Stimulated activated CD8-positive, alpha-beta memory T cell treated with anti-CD3 and anti-CD28 coated beads, Interleukin-7, amount 100 ng/mL, for 24 hours (primary cell): ENCODE results near the gene SLC39A1.
A peak's percentile ranks its signal among the peaks of the same experiment; 100 is the strongest.

Experiments used
- DNase-seq: peaks from one replicate; pipeline ENCODE4 v3.0.0-alpha.2; 2020; ENCODE audit warnings: low read depth

Gene SLC39A1

DNA sequence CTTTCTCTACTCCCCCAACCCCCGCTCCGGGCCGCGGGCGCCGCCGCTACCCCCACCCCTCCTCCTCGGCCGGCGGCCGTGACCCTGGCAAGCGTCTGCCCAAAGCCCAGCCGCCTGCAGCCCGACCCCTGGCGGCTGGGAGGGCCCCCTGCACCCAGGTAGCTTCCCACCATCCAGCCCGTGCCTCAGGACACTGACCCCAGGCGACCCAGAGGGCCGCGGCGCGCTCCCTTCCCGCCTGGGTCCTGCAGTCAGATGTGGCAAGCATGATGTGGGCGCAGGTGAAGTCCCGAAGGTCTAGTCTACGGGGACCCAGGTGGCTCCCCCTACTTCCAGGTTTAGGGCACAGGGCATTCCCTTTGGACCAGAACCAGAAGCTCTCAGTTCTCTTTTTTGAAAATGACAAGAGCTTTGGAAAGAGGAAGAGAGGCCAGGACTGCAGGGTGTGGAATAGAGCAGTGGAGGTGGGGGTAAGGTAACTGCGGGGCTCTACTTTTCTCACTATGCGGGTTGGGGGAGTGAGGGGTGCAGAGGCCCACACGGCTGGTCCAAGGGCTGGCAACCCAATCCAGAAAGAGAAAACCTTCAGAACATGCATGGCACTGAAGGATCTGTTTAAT is 16.6 kb downstream of the SLC39A1 start, which contains the start of gene DENND4B:
Gene DENND4B (minus strand): TSS at position 97 of the 620 bp plus-strand sequence. CDS start 2,344 bp downstream, outside the sequence.
- peak; percentile 58 for DNase-seq

- peak; percentile 44 for DNase-seq
These were observed 17.3 kb downstream of the SLC39A1 start for GRCh38 chr1:153945795-153946621.

- DNase-seq = peak; percentile 68
These were observed 18.1 kb downstream of the SLC39A1 start for GRCh38 chr1:153945131-153945794.

- no peak for DNase-seq
These were observed 18.6 kb downstream of the SLC39A1 start for GRCh38 chr1:153944827-153945117.

GRCh38 chr1:153944005-153944826 is 19.1 kb downstream of the SLC39A1 start:
- DNase-seq = no peak

- DNase-seq = no peak
These were observed 20.4 kb downstream of the SLC39A1 start for GRCh38 chr1:153942766-153943549.

- DNase-seq = no peak
These were observed 21.3 kb downstream of the SLC39A1 start for GRCh38 chr1:153941826-153942725.

DNA sequence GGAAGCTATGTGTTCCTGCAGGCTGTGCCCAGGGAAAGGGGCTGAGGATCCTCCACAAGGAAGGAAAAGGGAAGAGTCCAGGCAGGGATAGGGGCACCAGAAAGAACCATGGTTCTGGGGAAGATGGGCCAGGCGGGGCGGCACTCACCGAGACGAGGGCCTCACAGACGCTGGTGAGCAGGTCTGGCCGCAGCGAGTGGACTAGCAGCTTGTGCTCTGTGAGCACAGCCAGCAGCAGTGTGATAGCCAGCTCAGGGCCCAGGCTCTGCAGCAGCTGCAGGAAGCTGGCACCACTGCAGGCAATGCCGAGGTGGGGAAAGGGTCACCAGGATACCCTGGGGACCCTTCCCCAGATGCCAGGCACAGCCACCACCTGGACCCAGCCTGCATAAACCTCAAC is 22.6 kb downstream of the SLC39A1 start:
- no peak for DNase-seq

GRCh38 chr1:153939476-153939875 is 23.9 kb downstream of the SLC39A1 start:
- no peak for DNase-seq

DNA sequence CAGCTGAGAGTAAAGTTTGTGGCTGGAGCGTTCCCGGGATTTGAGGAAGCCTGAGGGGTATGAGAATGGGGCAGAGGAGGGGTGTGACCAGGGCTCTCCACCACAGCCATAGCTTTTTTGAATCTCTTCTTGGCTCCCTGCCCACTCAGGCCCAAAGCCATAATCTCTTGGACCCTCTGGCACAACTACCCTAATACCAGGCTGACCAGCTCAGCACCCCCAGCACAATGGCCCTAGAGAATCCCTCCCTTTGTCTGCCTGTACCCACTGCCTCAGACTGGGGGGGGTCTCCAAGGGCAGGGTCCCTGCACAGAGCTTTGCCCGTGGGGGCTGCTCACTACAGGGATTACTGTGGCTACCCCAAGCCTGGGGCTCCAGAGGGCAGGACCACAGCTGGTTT is 24.3 kb downstream of the SLC39A1 start:
- DNase-seq = no peak

- no peak for DNase-seq
These were observed 26.0 kb downstream of the SLC39A1 start for GRCh38 chr1:153937331-153937730.

GRCh38 chr1:153936011-153936802 is 27.1 kb downstream of the SLC39A1 start:
- no peak for DNase-seq

DNA sequence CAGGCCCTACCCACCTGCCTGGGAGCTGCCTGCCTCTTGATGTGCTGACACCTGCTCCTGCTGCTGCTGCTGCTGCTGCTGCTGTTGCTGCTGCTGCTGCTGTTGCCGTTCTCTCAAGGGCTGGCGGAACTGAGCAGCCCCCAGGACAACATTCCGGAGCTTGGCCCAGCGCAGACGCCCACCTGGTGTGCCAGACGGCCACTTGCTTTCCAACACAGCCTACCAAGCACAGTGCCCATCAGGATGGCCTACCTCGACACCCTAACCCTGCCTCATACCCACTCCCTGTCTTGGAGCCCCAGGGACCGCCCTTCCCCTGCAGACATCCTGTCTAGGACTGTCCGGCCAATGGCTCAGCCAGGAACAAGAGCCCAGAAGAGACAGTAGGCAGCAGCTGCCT is 28.6 kb downstream of the SLC39A1 start:
- no peak for DNase-seq

DNA sequence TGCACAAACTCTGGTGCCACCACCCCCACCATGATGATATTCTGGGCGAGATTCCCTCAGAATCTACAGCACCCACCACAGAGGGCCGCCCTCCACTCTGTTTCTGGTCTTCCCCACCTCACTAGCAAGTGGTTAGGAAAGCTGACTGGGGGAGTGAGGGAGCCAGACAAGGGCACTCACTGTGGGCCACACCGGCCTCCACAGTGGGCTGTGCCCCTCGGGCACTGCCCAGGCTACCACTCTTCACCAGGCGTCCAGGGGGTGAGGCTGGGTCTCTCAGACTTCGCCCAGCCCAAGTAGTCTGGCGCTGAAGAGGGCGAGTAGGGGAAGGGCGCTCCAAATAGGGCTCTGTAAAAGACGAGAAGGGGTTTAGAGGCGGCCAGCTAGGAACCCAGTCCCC is 29.4 kb downstream of the SLC39A1 start:
- no peak for DNase-seq

- DNase-seq = no peak
These were observed 29.9 kb downstream of the SLC39A1 start for GRCh38 chr1:153933430-153933829.

GRCh38 chr1:153932156-153933131 is 30.9 kb downstream of the SLC39A1 start:
- no peak for DNase-seq

- DNase-seq = no peak
These were observed 33.1 kb downstream of the SLC39A1 start for GRCh38 chr1:153929981-153930948.
